ENCODE results near the gene THSD7B. TPM values are rescaled to one million over a fixed set of nuclear protein-coding genes. Genes with fewer than 3 reads are reported as not detected.

The THSD7B gene
- total RNA-seq, 1 donor from 2014 or later = 10.5 TPM

- no peak overlapping the region for H3K4me3 Mint-ChIP-seq (ENCODE audit: unreplicated experiment)
These were observed 12.0 kb downstream of the THSD7B start for GRCh38 chr2:136777391-136777790.

DNA sequence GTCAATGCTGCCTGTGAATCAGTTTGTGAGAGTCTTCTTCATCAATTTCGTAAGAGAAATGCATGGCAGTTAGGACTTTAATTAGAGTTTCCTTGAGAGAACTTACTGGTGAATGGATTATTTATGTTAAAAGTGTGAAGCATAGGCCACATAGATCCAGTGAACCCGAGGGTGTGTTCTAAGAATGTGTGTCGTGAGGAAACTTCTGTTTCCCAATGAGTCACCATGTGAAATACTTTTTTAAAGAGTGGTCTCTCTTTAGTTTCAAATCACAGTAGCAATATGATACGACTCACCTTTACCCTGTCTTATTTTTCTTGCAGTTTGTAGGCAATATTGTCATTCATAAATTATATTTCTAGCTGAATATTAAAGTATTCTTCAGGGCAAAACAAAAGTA is 18.5 kb downstream of the THSD7B start:
- no peaks in the 10 kb centered on the region for H3K4me1 Mint-ChIP-seq (ENCODE audit: unreplicated experiment)
- H3K27me3 Mint-ChIP-seq (ENCODE audit: unreplicated experiment) = no peaks in the 10 kb centered on the region
- H3K27ac Mint-ChIP-seq (ENCODE audit: unreplicated experiment) = no peak overlapping the region
- no peak overlapping the region for H3K4me3 Mint-ChIP-seq (ENCODE audit: unreplicated experiment)
- TF ChIP-seq, protein P1, sequence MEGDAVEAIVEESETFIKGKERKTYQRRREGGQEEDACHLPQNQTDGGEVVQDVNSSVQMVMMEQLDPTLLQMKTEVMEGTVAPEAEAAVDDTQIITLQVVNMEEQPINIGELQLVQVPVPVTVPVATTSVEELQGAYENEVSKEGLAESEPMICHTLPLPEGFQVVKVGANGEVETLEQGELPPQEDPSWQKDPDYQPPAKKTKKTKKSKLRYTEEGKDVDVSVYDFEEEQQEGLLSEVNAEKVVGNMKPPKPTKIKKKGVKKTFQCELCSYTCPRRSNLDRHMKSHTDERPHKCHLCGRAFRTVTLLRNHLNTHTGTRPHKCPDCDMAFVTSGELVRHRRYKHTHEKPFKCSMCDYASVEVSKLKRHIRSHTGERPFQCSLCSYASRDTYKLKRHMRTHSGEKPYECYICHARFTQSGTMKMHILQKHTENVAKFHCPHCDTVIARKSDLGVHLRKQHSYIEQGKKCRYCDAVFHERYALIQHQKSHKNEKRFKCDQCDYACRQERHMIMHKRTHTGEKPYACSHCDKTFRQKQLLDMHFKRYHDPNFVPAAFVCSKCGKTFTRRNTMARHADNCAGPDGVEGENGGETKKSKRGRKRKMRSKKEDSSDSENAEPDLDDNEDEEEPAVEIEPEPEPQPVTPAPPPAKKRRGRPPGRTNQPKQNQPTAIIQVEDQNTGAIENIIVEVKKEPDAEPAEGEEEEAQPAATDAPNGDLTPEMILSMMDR (IDR thresholded peaks at IDR 0.05; ENCODE audit: unreplicated experiment) = no peak
- DNase-seq (ENCODE audit: low spot score) = no peak
- no peaks in the 10 kb centered on the region for H3K9me3 Mint-ChIP-seq (ENCODE audit: unreplicated experiment)
- H3K36me3 Mint-ChIP-seq (ENCODE audit: low read depth, unreplicated experiment) = no peaks in the 10 kb centered on the region

More at GRCh38 chr2:136777391-136777790, 12.0 kb downstream of the THSD7B start:
- TF ChIP-seq, protein P1 (IDR thresholded peaks at IDR 0.05; ENCODE audit: unreplicated experiment) = no peak
- H3K36me3 Mint-ChIP-seq (ENCODE audit: low read depth, unreplicated experiment) = no peaks in the 10 kb centered on the region
- H3K4me1 Mint-ChIP-seq (ENCODE audit: unreplicated experiment) = no peaks in the 10 kb centered on the region
- no peak for DNase-seq (ENCODE audit: low spot score)
- no peaks in the 10 kb centered on the region for H3K9me3 Mint-ChIP-seq (ENCODE audit: unreplicated experiment)
- H3K27me3 Mint-ChIP-seq (ENCODE audit: unreplicated experiment) = no peaks in the 10 kb centered on the region
- H3K27ac Mint-ChIP-seq (ENCODE audit: unreplicated experiment) = no peak overlapping the region

DNA sequence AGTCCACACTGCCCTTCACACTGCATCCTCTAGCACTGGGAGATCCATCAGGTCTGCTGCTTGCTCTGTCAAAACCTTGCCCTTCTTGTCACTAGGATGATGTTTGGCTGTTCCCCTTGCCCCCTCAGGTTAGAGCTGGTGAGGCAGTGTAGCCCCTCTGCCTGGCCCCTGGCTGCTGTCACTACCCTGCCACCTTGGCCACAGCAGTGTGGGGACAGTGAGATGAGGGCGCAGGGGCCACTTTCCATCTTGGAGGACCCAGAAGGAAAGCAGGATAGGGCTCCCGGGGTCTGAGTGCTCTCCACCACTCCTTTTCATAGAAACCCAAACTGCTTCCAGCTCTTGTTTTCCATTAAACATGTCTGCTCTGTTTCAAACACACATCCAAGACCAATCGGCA is 19.9 kb downstream of the THSD7B start:
- Mint-ChIP-seq H3K27ac (ENCODE audit: unreplicated experiment) (no peak overlapping the region), H3K36me3 (ENCODE audit: low read depth, unreplicated experiment) (no peaks in the 10 kb centered on the region), H3K4me1 (ENCODE audit: unreplicated experiment) (no peaks in the 10 kb centered on the region), H3K9me3 (ENCODE audit: unreplicated experiment) (no peaks in the 10 kb centered on the region), H3K4me3 (ENCODE audit: unreplicated experiment) (no peak overlapping the region), H3K27me3 (ENCODE audit: unreplicated experiment) (no peaks in the 10 kb centered on the region)
- DNase-seq (ENCODE audit: low spot score) = no peak
- TF ChIP-seq, protein P1 (IDR thresholded peaks at IDR 0.05; ENCODE audit: unreplicated experiment) = no peak

DNA sequence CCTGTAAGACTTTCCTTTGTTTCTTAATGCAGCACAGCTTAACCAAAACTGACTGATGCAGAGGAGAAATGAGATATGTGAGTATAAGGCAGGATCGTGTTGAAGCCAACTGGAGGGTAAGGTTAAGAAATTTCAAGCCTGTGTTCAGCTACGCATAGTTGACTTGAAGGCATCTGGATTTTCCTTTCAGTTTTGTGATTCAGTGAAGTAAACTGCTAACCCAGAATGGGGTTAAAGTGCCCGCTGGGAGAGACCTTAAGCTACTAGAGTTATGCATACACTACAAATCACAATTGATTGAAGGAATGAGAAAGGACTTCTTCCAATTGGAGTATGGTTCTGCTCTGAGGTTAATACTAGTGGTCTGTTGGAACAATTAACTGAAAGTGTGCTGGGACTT is 22.6 kb downstream of the THSD7B start:
- Mint-ChIP-seq H3K27ac (ENCODE audit: unreplicated experiment) (no peak overlapping the region), H3K27me3 (ENCODE audit: unreplicated experiment) (no peaks in the 10 kb centered on the region), H3K9me3 (ENCODE audit: unreplicated experiment) (no peaks in the 10 kb centered on the region), H3K4me1 (ENCODE audit: unreplicated experiment) (no peaks in the 10 kb centered on the region), H3K4me3 (ENCODE audit: unreplicated experiment) (no peak overlapping the region), H3K36me3 (ENCODE audit: low read depth, unreplicated experiment) (no peaks in the 10 kb centered on the region)
- TF ChIP-seq, protein P1 (IDR thresholded peaks at IDR 0.05; ENCODE audit: unreplicated experiment) = no peak
- DNase-seq (ENCODE audit: low spot score) = no peak

DNA sequence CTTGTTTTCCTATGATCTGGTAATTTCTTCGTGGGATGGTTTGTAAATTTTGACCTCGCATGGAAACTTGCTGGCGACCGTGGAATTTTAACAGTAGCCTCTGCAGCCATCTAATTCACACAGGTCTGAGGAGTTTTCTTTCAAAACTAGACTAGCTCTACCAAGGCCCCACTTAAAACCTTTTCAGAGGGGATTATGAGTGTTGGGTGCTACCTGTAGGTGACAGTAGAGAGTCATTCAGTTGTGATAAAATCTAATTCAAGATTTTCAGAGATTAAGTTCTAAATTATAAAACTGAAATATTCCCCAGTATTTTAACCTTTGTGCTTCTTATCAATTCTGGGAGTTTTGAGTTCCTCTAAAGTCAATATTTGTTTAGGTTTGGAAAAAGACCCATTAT is 31.0 kb downstream of the THSD7B start:
- H3K36me3 Mint-ChIP-seq (ENCODE audit: low read depth, unreplicated experiment) = no peaks in the 10 kb centered on the region
- H3K4me1 Mint-ChIP-seq (ENCODE audit: unreplicated experiment) = no peaks in the 10 kb centered on the region
- H3K4me3 Mint-ChIP-seq (ENCODE audit: unreplicated experiment) = no peak overlapping the region
- TF ChIP-seq, protein P1 (IDR thresholded peaks at IDR 0.05; ENCODE audit: unreplicated experiment) = peak; percentile 40
- no peaks in the 10 kb centered on the region for H3K27me3 Mint-ChIP-seq (ENCODE audit: unreplicated experiment)
- H3K27ac Mint-ChIP-seq (ENCODE audit: unreplicated experiment) = no peak overlapping the region
- no peak for DNase-seq (ENCODE audit: low spot score)
- H3K9me3 Mint-ChIP-seq (ENCODE audit: unreplicated experiment) = no peaks in the 10 kb centered on the region

Measured in endothelial cell (in vitro differentiated cells).